Natural killer cell treated with Interleukin-12 subunit alpha and Interleukin-12 subunit beta and Interleukin-15 and Interleukin-18, amount 100 ng/mL, for 72 hours (primary cell): ENCODE data around the gene OST4. TPM values are rescaled to one million over a fixed set of nuclear protein-coding genes. Genes with fewer than 3 reads are reported as not detected.
"Not testable (repeated sequence)": the region's sequence is repeated elsewhere in the genome, so short reads cannot be mapped to it uniquely, and the experiment has no call there.

ENCODE experiments used
- ATAC-seq, 2 donors: fragments of 150-1000 bp; cut with Tn5 transposase in 1 of 2; sonication (Bioruptor Pico), chemical (Tn5 transposase) in 1 of 2; 2 replicates each; pipeline ENCODE4 v1.10.0; 2021
- DNase-seq: peaks from one replicate; pipeline ENCODE4 v3.0.0; 2022; ENCODE audit warnings: low spot score
- H3K27ac Mint-ChIP-seq, 2 donors: 1 replicate in 1 of 2; 2 replicates in 1 of 2; pipeline ENCODE4 v1.8.0; 2022; ENCODE audit warnings: mixed read lengths in 2 of 2, mild to moderate bottlenecking in 1 of 2, moderate library complexity in 1 of 2
- H3K27me3 Mint-ChIP-seq, 2 donors: 1 replicate in 1 of 2; 2 replicates in 1 of 2; pipeline ENCODE4 v1.8.0; 2022; ENCODE audit warnings: mixed read lengths in 2 of 2
- H3K36me3 Mint-ChIP-seq: one replicate; pipeline ENCODE4 v1.8.0; 2022; ENCODE audit warnings: mixed read lengths
- H3K4me1 Mint-ChIP-seq, 2 donors: 1 replicate in 1 of 2; 2 replicates in 1 of 2; pipeline ENCODE4 v1.8.0; 2022; ENCODE audit warnings: low read depth in 2 of 2, mixed read lengths in 2 of 2, mild to moderate bottlenecking in 1 of 2
- H3K4me3 Mint-ChIP-seq: one replicate; pipeline ENCODE4 v1.8.0; 2022; ENCODE audit warnings: mixed read lengths
- H3K9me3 Mint-ChIP-seq: 2 replicates; pipeline ENCODE4 v1.8.0; 2022; ENCODE audit warnings: mixed read lengths
- total RNA-seq, 2 donors: library from RNA; stranded (reverse); gene quantifications; one replicate each; pipeline ENCODE4 v1.2.3, GENCODE V29; 2022

OST4 gene
- total RNA-seq, 2 donors from 2014 or later: 286 to 393 TPM

GRCh38 chr2:27079233-27080139, 8.0 kb upstream of the OST4 start:
- no peaks in the 10 kb centered on the region for H3K9me3 Mint-ChIP-seq
- ATAC-seq: no peak
- peak overlapping the region; percentile 89 for H3K4me3 Mint-ChIP-seq
- no peak for DNase-seq
- H3K4me1 Mint-ChIP-seq: peaks cover 42 to 59% of the 10 kb centered on the region in 2 donors
- H3K27me3 Mint-ChIP-seq: no peaks in the 10 kb centered on the region
- peak overlapping the region; percentile 96 to 98 for H3K27ac Mint-ChIP-seq
- H3K36me3 Mint-ChIP-seq: no peaks in the 10 kb centered on the region

GRCh38 chr2:27078267-27079194, 7.1 kb upstream of the OST4 start, which contains the start of gene EMILIN1:
EMILIN1 (plus strand) TSS chr2:27078615; CDS start chr2:27079066, 451 bp downstream.
- Mint-ChIP-seq H3K27me3 (no peaks in the 10 kb centered on the region), H3K36me3 (no peaks in the 10 kb centered on the region), H3K4me1 (peaks cover 49 to 60% of the 10 kb centered on the region in 2 donors), H3K9me3 (no peaks in the 10 kb centered on the region), H3K4me3 (peak within 1 kb of the TSS; percentile 42), H3K27ac (peak within 1 kb of the TSS; percentile 96 to 98)
- ATAC-seq (no peak), DNase-seq (no peak)

DNA sequence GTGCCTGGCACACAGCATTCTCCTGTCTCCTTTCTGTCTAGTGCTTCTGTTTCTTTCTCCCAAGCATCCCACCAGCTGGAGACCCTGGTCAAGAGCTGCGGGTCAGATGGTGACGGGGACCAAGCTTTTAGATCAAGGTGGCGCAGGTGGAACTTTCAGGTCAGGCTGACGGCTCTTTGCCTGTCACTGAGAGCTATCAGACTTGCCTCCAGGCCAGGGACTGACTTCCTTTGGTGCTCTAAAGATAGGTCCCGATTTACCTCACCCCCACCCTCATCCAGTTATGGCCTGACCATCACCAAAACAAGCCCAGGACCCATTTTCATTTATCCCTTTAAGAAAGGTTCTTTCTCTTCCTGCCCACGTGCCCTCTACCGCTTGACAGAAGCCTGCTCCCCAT, 5.8 kb upstream of the OST4 start:
- H3K27ac Mint-ChIP-seq: peak overlapping the region; percentile 77 to 87
- ATAC-seq: no peak

DNA sequence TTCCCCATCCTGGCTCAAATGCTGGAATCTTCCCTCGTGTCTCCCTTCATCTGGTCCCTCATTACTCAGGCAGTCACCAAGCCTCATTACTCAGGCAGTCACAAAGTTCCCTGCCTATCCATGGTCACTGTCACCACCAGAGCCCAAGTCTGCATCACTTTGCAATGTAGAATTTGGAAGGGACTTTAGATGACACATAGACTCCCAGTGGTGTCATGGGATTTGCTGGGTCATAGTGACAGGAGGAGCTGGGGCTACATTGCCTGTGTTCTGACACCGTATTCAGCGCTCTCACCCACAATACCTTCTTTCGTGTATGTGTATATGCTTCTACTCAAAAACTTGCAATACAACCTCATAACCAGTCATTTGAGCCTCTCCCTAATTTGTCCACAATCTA, 4.9 kb upstream of the OST4 start:
- DNase-seq (no peak), ATAC-seq (no peak)
- peak overlapping the region; percentile 77 to 87 for H3K27ac Mint-ChIP-seq
- H3K4me3 Mint-ChIP-seq: peak overlapping the region; percentile 66
- peaks cover 61 to 66% of the 10 kb centered on the region in 2 donors for H3K4me1 Mint-ChIP-seq
- no peaks in the 10 kb centered on the region for H3K36me3 Mint-ChIP-seq
- no peaks in the 10 kb centered on the region for H3K27me3 Mint-ChIP-seq
- H3K9me3 Mint-ChIP-seq: no peaks in the 10 kb centered on the region

More for the DNA sequence above, 5.8 kb upstream of the OST4 start:
- Mint-ChIP-seq H3K4me3 (no peak overlapping the region), H3K4me1 (peaks cover 62 to 69% of the 10 kb centered on the region in 2 donors), H3K9me3 (no peaks in the 10 kb centered on the region), H3K36me3 (no peaks in the 10 kb centered on the region), H3K27me3 (no peaks in the 10 kb centered on the region)
- no peak for DNase-seq

- H3K4me1 Mint-ChIP-seq: peaks cover 61 to 65% of the 10 kb centered on the region in 2 donors
- peak overlapping the region; percentile 77 to 87 for H3K27ac Mint-ChIP-seq
- not testable (repeated sequence) for DNase-seq, H3K36me3 Mint-ChIP-seq, ATAC-seq, H3K27me3 Mint-ChIP-seq, H3K9me3 Mint-ChIP-seq
- H3K4me3 Mint-ChIP-seq: peak overlapping the region; percentile 74
Observed at GRCh38 chr2:27075566-27075871, 4.1 kb upstream of the OST4 start.

DNA sequence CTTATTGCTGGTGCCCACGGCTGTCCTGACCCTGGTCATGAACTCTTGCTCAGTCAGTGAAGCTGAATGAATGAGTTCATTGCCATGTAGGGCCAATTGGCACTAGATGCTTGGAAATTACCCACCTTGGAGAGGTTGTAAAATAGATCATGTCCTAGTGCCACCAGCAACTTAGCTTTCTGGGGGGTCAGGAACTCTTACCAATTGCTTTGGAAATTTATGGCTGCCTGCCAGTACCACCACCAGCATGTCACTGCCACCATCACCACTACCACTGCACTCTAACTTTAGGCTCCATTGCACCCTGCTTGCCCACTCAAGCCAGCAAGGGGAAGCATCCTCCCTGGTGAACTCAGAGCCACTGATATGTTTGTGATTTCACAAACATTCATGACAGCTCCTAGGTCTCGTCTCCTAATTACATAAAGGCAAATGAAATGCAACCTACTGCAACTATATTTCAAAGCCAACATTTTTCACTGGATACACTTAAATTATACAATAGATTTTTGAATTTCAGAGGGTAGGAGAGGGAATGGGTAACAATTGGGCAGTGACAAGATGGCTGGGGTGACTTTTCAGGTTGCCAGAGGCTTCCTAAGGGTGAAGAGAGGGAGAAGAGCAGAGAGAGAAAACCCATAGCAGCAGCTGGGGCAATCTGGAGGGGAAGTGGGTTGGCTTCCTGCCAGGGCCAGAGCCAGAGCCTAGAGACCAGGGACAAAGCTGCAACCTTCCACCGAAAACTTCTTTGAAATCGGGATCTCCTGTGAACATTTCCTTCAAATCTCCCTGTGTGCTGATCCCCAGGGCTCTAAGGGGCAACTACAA, 3.5 kb upstream of the OST4 start:
- Mint-ChIP-seq H3K27ac (peak overlapping the region; percentile 77 to 87), H3K36me3 (peaks cover 6% of the 10 kb centered on the region), H3K27me3 (no peaks in the 10 kb centered on the region), H3K9me3 (no peaks in the 10 kb centered on the region), H3K4me1 (peaks cover 63 to 66% of the 10 kb centered on the region in 2 donors), H3K4me3 (peak overlapping the region; percentile 74)
- DNase-seq (no peak), ATAC-seq (no peak)

DNA sequence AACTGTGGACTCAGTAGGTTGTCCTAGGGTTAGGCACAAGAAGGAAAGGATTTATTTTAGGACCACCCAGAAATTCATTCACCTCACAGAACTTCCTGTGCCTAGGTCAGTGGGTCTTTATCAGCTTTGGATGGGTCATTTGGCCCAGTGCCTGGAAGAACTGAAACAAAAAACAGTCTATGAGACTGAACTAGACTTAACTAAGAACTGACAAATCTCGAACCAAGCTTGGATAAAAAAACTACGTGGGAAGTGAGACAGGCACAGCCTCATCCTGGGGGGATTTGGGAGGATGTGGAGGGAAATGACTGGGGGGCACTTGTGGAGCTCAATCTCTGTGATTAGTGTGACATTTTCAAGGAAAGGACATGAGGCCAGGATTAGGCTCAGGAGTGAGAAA, 2.3 kb upstream of the OST4 start:
- Mint-ChIP-seq H3K9me3 (no peaks in the 10 kb centered on the region), H3K36me3 (peaks cover 16% of the 10 kb centered on the region), H3K4me1 (peaks cover 75 to 78% of the 10 kb centered on the region in 2 donors), H3K27me3 (no peaks in the 10 kb centered on the region), H3K4me3 (peak overlapping the region; percentile 21), H3K27ac (peak overlapping the region; percentile 77 to 87)
- ATAC-seq (no peak), DNase-seq (no peak)

GRCh38 chr2:27072920-27073319, 1.5 kb upstream of the OST4 start:
- Mint-ChIP-seq H3K27me3 (no peaks in the 10 kb centered on the region), H3K27ac (peak overlapping the region; percentile 77 to 87), H3K36me3 (peaks cover 16% of the 10 kb centered on the region), H3K4me1 (peaks cover 78 to 79% of the 10 kb centered on the region in 2 donors), H3K9me3 (no peaks in the 10 kb centered on the region), H3K4me3 (peak overlapping the region; percentile 90)
- ATAC-seq (no peak), DNase-seq (no peak)

DNA sequence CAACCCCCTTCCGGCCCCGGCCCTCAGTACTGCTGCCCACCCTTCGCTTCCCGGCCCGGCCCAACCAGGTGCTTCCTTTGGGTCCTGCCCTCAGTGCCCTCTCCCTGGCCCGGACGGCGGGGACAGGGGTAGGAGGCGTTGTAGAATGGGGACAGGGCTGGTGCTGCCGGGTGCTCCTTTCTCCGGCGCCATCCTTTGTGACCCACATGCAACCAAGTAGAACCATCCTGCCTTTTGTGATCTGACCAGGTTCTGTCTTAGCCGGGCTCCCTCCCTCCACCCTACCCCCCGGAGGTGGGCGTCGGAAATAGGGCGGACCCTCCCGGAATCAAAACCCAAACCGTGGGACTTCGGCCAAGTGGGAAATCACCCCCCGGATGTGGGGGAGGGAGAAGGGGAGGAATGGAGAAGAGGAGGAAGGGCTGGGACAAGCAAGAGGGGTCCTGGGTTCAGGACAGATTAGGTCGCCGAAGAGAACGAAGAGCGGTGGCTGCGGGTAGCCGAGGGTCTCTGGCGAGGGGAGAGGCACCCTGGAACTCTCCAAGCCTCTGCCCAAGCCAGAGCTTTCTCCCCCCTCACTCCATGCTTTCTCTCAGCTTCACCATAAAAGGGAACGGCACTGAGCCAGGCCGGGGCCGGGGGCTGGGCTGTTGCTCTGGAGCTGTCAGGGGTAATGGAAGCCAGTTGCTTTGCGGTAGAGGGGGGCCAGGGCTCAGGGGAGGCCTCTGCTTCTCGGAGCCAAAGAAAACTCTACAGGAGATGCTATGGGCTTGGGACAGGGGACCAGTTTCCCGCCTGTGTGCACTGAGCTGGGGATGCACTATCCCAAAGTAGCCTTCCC, 756 bp upstream of the OST4 start:
- peaks cover 72 to 75% of the 10 kb centered on the region in 2 donors for H3K4me1 Mint-ChIP-seq

DNA sequence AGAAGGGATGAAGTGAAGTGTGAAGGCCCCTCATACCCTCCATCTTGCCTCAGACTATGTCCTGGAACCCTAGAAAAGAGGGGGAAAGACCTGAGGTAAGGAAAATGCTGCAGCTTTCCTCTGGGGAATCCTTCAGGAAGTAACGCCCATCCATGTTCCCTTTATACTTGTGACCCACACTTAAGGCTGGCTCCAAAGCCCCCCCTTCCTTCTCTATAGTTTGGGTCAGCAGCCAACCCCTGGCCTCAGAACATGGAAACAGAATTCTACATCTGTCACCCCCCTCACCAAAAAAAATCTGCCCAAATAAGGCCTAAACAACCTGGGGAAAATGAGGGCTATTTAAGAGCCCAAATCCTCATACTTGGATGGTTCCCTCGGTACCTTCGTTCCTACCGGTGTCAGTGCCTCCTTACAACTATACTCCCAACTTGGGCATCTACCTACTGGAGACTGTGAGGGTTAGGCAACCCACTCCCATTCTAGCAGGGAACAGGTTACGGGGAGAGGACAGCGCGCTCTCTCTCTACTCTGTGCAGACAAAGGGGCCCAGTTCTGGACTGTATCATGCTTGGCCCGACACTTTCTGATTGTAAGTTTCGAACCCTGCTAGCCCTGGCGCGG, 689 bp downstream of the OST4 start:
- ATAC-seq (no peak), DNase-seq (no peak)
- Mint-ChIP-seq H3K36me3 (peaks cover 22% of the 10 kb centered on the region), H3K4me3 (peak overlapping the region; percentile 98), H3K27ac (peak overlapping the region; percentile 94 to 97), H3K27me3 (no peaks in the 10 kb centered on the region), H3K9me3 (no peaks in the 10 kb centered on the region), H3K4me1 (peaks cover 62 to 63% of the 10 kb centered on the region in 2 donors)

More for the DNA sequence above, 756 bp upstream of the OST4 start:
- Mint-ChIP-seq H3K27me3 (no peaks in the 10 kb centered on the region), H3K36me3 (peaks cover 16% of the 10 kb centered on the region), H3K4me3 (peak overlapping the region; percentile 90), H3K27ac (peak overlapping the region; percentile 77 to 87), H3K9me3 (no peaks in the 10 kb centered on the region)
- peak; percentile 80 for DNase-seq
- ATAC-seq: no peak

DNA sequence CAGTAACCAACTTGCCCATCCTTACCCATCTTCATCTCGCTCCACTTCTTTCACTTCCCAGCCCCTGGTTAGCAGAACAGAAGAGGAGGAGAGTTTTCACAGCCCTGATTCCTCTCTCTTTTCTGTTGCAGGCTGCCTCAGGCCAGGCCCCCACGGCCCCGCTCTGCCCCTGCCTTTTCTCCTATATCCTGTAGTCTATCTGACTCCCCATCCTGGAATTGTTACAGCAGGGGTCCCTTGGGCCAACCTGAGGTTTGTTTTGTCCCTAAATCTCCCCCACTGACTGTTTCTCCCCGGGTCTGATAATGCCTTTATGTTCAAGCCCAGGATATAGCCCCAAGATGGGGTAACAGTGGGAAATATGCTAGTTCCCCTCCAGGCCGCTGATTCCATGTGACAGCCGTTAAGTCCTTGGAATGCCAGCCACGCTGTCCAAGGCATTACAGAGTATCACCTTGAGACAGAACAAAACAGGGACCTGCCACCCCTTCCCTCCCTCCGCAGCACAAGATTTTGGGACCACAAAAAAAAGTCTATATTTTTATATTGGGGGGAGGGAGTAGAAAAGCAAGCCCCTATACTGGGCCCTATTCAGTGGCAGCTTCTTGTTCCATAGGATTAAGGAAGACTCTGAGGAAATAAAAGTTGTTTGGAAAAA, 1.4 kb downstream of the OST4 start:
- Mint-ChIP-seq H3K27ac (peak overlapping the region; percentile 94 to 97), H3K27me3 (no peaks in the 10 kb centered on the region), H3K4me3 (peak overlapping the region; percentile 98), H3K36me3 (peaks cover 25% of the 10 kb centered on the region), H3K9me3 (no peaks in the 10 kb centered on the region), H3K4me1 (peaks cover 57 to 62% of the 10 kb centered on the region in 2 donors)
- ATAC-seq (no peak), DNase-seq (no peak)

DNA sequence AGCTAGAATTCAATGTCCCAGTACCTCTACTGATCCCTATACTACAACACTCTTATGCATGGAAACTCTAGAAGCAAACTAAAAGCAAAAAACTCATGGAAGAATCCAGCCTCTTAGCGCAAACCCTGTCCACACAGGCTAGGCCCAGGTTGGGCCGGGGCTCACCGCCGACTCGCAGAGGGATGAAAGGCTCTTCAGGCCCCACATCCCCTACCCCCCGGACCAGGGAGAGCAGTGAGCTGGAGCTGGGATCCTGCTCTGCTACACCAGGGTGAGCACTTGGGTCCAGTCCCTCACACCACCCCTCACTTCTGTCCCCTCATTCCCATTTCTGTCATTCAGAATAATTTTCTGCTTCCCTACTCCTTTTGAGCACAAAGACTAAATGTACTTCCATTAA, 2.0 kb downstream of the OST4 start:
- peak overlapping the region; percentile 94 to 97 for H3K27ac Mint-ChIP-seq
- H3K9me3 Mint-ChIP-seq: no peaks in the 10 kb centered on the region
- DNase-seq: no peak
- no peaks in the 10 kb centered on the region for H3K27me3 Mint-ChIP-seq
- peak overlapping the region; percentile 98 for H3K4me3 Mint-ChIP-seq
- H3K4me1 Mint-ChIP-seq: peaks cover 50 to 55% of the 10 kb centered on the region in 2 donors
- ATAC-seq: no peak
- H3K36me3 Mint-ChIP-seq: peaks cover 25% of the 10 kb centered on the region
